Duodenal mucosa (tissue), 2 donors: ENCODE measurements around the gene EXTL1.
"Not testable (repeated sequence)": the region's sequence is repeated elsewhere in the genome, so short reads cannot be mapped to it uniquely, and the experiment has no call there.

Source experiments
- H3K27ac ChIP-seq: one replicate; pipeline ENCODE4 v1.7.0; 2013; ENCODE audit warnings: low read depth, low read length
- H3K27me3 ChIP-seq, 2 donors: one replicate each; pipeline ENCODE4 v1.7.0; 2013; ENCODE audit warnings: low read length in 2 of 2, control low read depth in 1 of 2; ENCODE audit not compliant: insufficient read depth in 2 of 2, control insufficient read depth in 1 of 2
- H3K36me3 ChIP-seq, 2 donors: one replicate each; pipeline ENCODE4 v1.7.0; 2013; ENCODE audit warnings: low read length in 2 of 2, control low read depth in 1 of 2; ENCODE audit not compliant: insufficient read depth in 2 of 2, control insufficient read depth in 1 of 2
- H3K4me1 ChIP-seq, 2 donors: one replicate each; pipeline ENCODE4 v1.7.0; 2013; ENCODE audit warnings: low read length in 2 of 2, control low read depth in 1 of 2; ENCODE audit not compliant: insufficient read depth in 2 of 2, control insufficient read depth in 1 of 2
- H3K4me3 ChIP-seq, 2 donors: one replicate each; pipeline ENCODE4 v1.7.0; 2013; ENCODE audit warnings: low read length in 2 of 2, low read depth in 1 of 2
- H3K9ac ChIP-seq, 2 donors: one replicate each; pipeline ENCODE4 v1.7.0; 2013; ENCODE audit warnings: low read length in 2 of 2, low read depth in 1 of 2
- H3K9me3 ChIP-seq, 2 donors: one replicate each; pipeline ENCODE4 v1.7.0; 2013; ENCODE audit warnings: low read length in 2 of 2, control low read depth in 1 of 2; ENCODE audit not compliant: control insufficient read depth in 1 of 2

Gene EXTL1, protein sequence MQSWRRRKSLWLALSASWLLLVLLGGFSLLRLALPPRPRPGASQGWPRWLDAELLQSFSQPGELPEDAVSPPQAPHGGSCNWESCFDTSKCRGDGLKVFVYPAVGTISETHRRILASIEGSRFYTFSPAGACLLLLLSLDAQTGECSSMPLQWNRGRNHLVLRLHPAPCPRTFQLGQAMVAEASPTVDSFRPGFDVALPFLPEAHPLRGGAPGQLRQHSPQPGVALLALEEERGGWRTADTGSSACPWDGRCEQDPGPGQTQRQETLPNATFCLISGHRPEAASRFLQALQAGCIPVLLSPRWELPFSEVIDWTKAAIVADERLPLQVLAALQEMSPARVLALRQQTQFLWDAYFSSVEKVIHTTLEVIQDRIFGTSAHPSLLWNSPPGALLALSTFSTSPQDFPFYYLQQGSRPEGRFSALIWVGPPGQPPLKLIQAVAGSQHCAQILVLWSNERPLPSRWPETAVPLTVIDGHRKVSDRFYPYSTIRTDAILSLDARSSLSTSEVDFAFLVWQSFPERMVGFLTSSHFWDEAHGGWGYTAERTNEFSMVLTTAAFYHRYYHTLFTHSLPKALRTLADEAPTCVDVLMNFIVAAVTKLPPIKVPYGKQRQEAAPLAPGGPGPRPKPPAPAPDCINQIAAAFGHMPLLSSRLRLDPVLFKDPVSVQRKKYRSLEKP

DNA sequence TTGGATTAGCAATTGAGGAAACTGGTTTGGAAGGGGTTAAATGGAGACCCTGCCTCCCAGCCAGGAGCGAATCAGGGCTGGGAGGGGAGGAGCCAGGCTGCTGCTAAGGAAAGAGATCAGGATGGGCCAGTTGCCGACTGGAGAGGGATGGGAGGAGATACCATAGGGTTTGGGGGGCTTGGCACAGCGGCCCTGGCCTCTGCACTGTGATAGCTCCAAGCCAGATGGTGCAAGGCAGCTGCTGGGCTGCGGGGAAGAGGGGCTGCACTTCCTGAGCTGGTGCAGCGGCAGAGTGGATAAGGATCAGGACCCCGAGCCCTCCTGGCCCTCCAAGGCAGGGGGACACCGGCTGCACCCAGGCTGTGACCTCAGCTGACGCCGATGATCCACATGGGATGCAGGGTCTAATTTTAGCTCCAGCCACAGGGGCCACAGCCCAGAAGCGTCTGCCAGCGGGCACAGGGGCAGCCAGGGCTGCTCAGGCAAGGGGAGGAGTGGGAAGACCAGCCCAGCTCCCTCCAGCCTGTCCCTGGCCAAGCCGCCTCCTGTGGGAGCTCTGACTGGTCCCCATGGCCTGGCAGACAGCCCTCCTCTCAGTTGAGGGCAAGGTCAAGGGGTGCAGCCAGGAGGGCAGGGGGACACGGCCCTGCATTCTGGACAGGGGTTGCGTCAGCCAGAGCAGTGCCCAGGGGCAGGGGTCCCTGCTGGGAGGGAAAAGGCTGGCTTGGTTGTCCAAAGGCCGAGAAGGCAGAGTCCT is at the start of gene EXTL1:
EXTL1 (plus strand) TSS at position 129 of the 757 bp plus-strand sequence. CDS start 872 bp downstream, outside the sequence.
- Histone ChIP-seq H3K9ac (no peak within 1 kb of the TSS), H3K4me3 (peak within 1 kb of the TSS in 1 of 2 donors; percentile 22), H3K4me1 (peaks cover 0 to 4% of the 10 kb centered on the region in 2 donors), H3K27ac (no peak within 1 kb of the TSS), H3K36me3 (no peaks in the 10 kb centered on the region), H3K9me3 (no peaks in the 10 kb centered on the region), H3K27me3 (no peaks in the 10 kb centered on the region)

DNA sequence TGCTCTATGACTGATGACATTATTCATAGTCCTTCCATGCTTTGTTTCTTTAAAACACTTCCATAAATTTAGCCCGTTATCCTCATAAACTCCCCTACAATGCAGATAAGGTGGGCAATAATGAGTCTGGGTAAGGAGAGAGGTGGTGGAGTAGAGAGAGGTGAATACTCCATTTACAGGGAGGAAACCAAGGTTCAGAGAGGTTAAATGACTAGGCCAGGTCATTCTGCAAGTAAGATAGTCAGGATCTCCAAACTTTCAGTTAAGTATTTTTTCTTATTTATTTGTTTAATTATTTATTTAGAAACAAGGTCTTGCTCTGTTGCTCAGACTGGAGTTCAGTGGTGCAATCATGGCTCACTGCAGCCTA is 49.8 kb upstream of the EXTL1 start:
- Histone ChIP-seq H3K9me3 (no peaks in the 10 kb centered on the region), H3K4me3 (no peak overlapping the region), H3K9ac (no peak overlapping the region), H3K27me3 (no peaks in the 10 kb centered on the region), H3K27ac (no peak overlapping the region), H3K4me1 (peaks cover 6 to 8% of the 10 kb centered on the region in 2 donors), H3K36me3 (peaks cover 23 to 57% of the 10 kb centered on the region in 2 donors)

DNA sequence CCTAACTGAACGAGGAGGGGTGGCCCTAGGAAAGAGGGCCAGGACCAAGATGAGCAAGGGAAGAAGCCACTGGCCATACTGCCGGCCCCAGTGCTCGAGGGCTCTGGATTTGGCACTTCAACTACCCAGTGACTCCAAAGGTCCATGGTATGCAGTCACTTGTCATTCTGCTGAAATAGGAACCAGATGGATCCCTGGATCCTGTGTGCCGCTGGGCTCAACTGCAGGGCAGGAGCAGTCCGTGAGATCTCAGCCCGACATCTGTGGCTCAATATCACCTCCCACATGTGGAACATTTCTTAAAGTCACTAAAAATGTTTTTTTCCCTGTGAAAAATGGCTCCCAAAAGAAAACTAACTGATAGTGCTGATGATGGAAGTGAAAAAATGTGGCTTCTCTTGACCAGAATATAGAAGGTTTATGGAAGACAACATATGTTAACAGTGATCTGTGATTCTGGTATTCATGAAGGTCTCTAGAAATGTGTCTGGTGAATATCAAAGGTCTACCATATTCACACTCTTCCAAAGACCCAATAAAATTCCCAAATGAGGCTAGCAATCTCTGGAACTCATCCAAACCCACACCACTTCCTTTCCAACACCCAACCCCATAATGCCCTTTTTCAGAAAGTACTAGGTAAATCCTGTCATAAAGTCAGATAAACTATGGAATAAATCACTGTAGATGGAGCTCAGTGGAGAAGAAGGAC is 47.8 kb upstream of the EXTL1 start:
- no peaks in the 10 kb centered on the region for H3K27me3 ChIP-seq
- no peak overlapping the region for H3K4me3 ChIP-seq
- peaks cover 6 to 8% of the 10 kb centered on the region in 2 donors for H3K4me1 ChIP-seq
- H3K9me3 ChIP-seq = no peaks in the 10 kb centered on the region
- peaks cover 28 to 61% of the 10 kb centered on the region in 2 donors for H3K36me3 ChIP-seq
- no peak overlapping the region for H3K9ac ChIP-seq
- H3K27ac ChIP-seq = no peak overlapping the region

DNA sequence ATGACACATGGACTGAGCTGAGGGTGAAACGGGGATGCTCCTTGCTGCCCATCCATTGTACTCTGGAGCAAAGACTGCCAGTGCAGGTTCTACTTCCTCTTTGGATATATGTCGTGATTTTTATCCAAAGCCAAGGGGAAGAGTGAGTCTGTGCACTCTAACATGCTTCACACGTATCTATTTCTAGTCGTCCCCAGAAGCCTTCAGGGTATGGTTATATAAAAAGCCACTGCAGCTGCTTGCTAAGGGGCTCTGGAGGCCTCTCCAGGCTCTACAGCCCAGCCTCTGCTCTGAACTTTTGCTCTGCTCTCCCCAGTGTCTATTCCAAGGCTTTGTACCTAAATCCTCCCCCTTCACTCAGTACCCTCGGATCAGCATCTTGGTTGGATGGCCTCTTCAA is 43.8 kb upstream of the EXTL1 start:
- Histone ChIP-seq H3K27ac (no peak overlapping the region), H3K4me1 (no peaks in the 10 kb centered on the region), H3K9me3 (no peaks in the 10 kb centered on the region), H3K27me3 (no peaks in the 10 kb centered on the region), H3K9ac (no peak overlapping the region), H3K4me3 (no peak overlapping the region), H3K36me3 (peaks cover 34 to 72% of the 10 kb centered on the region in 2 donors)

DNA sequence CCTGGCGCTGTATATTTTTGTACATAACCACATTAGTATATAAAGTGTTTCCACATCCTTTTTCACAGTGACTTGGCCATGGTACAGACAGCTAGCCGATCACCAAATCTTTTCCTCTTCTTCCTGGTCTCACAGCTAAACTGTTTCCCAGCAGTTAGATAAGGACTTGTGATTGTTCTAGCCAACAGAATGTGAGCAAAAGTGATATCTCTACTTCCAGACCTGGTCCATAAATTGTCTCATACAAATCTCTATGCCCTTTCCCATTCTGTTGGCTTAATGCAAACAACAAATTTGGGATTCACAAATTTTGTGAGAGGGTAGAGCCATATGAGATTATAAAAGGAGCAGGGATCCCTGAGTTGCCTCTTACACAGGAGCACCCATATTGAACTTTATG is 43.2 kb upstream of the EXTL1 start:
- H3K27me3 ChIP-seq = no peaks in the 10 kb centered on the region
- H3K4me3 ChIP-seq = no peak overlapping the region
- H3K9ac ChIP-seq = no peak overlapping the region
- H3K36me3 ChIP-seq = peaks cover 32 to 70% of the 10 kb centered on the region in 2 donors
- H3K4me1 ChIP-seq = no peaks in the 10 kb centered on the region
- no peaks in the 10 kb centered on the region for H3K9me3 ChIP-seq
- H3K27ac ChIP-seq = no peak overlapping the region

DNA sequence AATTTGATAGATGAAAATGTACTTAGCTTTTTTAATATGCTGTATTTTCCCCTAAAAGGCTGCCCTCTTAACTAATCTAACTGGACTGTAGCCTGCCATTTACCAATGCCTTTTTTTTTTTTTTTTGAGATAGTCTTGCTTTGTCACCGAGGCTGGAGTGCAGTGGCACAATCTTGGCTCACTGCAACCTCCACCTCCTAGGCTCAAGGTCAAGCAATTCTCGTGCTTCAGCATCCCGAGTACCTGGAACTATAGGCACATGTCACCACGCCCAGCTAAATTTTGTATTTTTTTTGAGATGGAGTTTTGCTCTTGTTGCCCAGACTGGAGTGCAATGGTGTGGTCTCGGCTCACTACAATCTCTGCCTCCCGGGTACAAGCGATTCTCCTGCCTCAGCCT is 42.4 kb upstream of the EXTL1 start:
- Histone ChIP-seq H3K4me1 (no peaks in the 10 kb centered on the region), H3K27me3 (no peaks in the 10 kb centered on the region), H3K9ac (no peak overlapping the region), H3K9me3 (no peaks in the 10 kb centered on the region), H3K4me3 (no peak overlapping the region), H3K36me3 (peaks cover 28 to 70% of the 10 kb centered on the region in 2 donors), H3K27ac (no peak overlapping the region)

DNA sequence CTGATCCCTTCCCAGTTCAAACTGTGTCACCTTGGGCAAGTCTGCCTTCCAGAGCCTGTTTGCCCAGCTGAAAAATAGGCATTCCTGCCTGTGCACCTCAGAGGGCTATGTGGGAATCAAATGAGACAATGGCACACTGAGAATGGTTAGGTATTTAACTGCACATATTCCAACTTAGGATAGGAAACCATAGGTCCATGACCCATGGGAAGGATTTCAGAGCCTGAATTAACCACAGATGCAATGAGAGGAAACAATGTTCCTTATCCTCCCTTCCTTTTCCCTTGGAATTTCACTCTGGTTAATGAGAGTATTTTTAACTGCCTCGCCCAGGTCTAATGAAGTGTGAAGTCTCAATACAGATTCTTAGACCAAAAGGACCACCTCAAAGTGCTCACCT is 36.4 kb upstream of the EXTL1 start:
- Histone ChIP-seq H3K27ac (no peak overlapping the region), H3K4me1 (no peaks in the 10 kb centered on the region), H3K36me3 (peaks cover 20 to 55% of the 10 kb centered on the region in 2 donors), H3K9ac (no peak overlapping the region), H3K9me3 (no peaks in the 10 kb centered on the region), H3K27me3 (no peaks in the 10 kb centered on the region), H3K4me3 (no peak overlapping the region)

DNA sequence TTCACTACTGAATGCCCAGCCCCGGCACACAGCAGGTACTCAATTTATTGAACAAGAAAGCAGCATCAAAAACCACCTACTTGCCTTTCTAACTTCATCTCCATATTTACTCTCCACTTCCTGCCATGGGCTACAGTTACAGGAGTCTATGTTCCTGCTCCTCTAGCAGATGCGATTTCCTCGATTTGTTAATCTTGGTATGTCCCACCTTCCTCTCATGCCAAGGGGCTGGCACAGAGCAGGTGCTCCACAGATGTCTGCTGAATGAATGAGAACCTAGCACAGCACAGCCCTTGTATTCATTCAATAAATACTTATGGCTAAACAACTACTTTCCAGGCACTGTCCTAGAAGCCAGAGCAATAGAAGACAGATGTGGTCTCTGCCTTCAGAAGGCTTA is 35.9 kb upstream of the EXTL1 start:
- H3K36me3 ChIP-seq = peaks cover 25 to 60% of the 10 kb centered on the region in 2 donors

DNA sequence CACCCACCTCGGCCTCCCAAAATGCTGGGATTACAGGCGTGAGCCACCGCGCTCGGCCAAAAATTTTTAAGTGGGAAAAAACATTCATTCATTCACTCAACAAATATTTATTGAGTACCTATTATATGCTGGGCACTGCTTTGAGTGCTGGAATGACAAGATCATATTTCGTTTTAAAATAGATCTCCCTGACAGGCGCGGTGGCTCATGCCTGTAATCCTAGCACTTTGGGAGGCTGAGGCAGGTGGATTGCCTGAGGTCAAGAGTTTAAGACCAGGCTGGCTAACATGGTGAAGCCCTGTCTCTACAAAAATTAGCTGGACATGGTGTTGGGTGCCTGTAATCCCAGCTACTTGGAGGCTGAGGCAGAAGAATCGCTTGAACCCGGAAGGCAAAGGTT is 34.8 kb upstream of the EXTL1 start:
- not testable (repeated sequence) for H3K4me3 ChIP-seq, H3K4me1 ChIP-seq, H3K27ac ChIP-seq, H3K9ac ChIP-seq, H3K9me3 ChIP-seq, H3K27me3 ChIP-seq
- peaks cover 25 to 58% of the 10 kb centered on the region in 2 donors for H3K36me3 ChIP-seq

More for the DNA sequence above, 35.9 kb upstream of the EXTL1 start:
- no peak overlapping the region for H3K4me3 ChIP-seq
- no peaks in the 10 kb centered on the region for H3K4me1 ChIP-seq
- H3K27me3 ChIP-seq = no peaks in the 10 kb centered on the region
- H3K27ac ChIP-seq = no peak overlapping the region
- no peak overlapping the region for H3K9ac ChIP-seq
- H3K9me3 ChIP-seq = no peaks in the 10 kb centered on the region
